ENCODE results near the gene STC2.
"Not testable (repeated sequence)": the region's sequence is repeated elsewhere in the genome, so short reads cannot be mapped to it uniquely, and the experiment has no call there.

STC2 gene

GRCh38 chr5:173327948-173328843, at the start of gene STC2:
Gene STC2 (minus strand): TSS chr5:173328414. CDS start chr5:173328193, 221 bp downstream.
- in situ Hi-C loops (cut with HindIII; ENCODE audit: low pct_ligation_motif_present, low pct_unique_long_range_greater_than_20kb, low sequenced_read_pairs) = no loop called here
- DNase-seq = peak; percentile 86

GRCh38 chr5:173371400-173371799, 43.2 kb upstream of the STC2 start:
- no peak for DNase-seq
- in situ Hi-C loops (cut with HindIII; ENCODE audit: low pct_ligation_motif_present, low pct_unique_long_range_greater_than_20kb, low sequenced_read_pairs) = no loop called here

- in situ Hi-C loops (cut with HindIII; ENCODE audit: low pct_ligation_motif_present, low pct_unique_long_range_greater_than_20kb, low sequenced_read_pairs) = not testable (repeated sequence)
Measured at GRCh38 chr5:173363406-173363805, 35.2 kb upstream of the STC2 start.

GRCh38 chr5:173355561-173355960, 27.3 kb upstream of the STC2 start:
- in situ Hi-C loops (cut with HindIII; ENCODE audit: low pct_ligation_motif_present, low pct_unique_long_range_greater_than_20kb, low sequenced_read_pairs) = no loop called here
- DNase-seq = no peak

More at GRCh38 chr5:173363406-173363805, 35.2 kb upstream of the STC2 start:
- DNase-seq = not testable (repeated sequence)

GRCh38 chr5:173354645-173355044, 26.4 kb upstream of the STC2 start:
- in situ Hi-C loops (cut with HindIII; ENCODE audit: low pct_ligation_motif_present, low pct_unique_long_range_greater_than_20kb, low sequenced_read_pairs) = no loop called here
- DNase-seq = no peak

- no peak for DNase-seq
- in situ Hi-C loops (cut with HindIII; ENCODE audit: low pct_ligation_motif_present, low pct_unique_long_range_greater_than_20kb, low sequenced_read_pairs) = no loop called here
Measured at GRCh38 chr5:173352366-173353349, 24.4 kb upstream of the STC2 start.

- in situ Hi-C loops (cut with HindIII; ENCODE audit: low pct_ligation_motif_present, low pct_unique_long_range_greater_than_20kb, low sequenced_read_pairs) = no loop called here
- no peak for DNase-seq
Measured at GRCh38 chr5:173342813-173343755, 14.9 kb upstream of the STC2 start.

- in situ Hi-C loops (cut with HindIII; ENCODE audit: low pct_ligation_motif_present, low pct_unique_long_range_greater_than_20kb, low sequenced_read_pairs) = no loop called here
- no peak for DNase-seq
Measured at GRCh38 chr5:173341961-173342430, 13.8 kb upstream of the STC2 start.

- no peak for DNase-seq
- in situ Hi-C loops (cut with HindIII; ENCODE audit: low pct_ligation_motif_present, low pct_unique_long_range_greater_than_20kb, low sequenced_read_pairs) = no loop called here
Measured at GRCh38 chr5:173340984-173341383, 12.8 kb upstream of the STC2 start.

GRCh38 chr5:173340451-173340850, 12.2 kb upstream of the STC2 start:
- in situ Hi-C loops (cut with HindIII; ENCODE audit: low pct_ligation_motif_present, low pct_unique_long_range_greater_than_20kb, low sequenced_read_pairs) = no loop called here
- DNase-seq = no peak

- no peak for DNase-seq
- in situ Hi-C loops (cut with HindIII; ENCODE audit: low pct_ligation_motif_present, low pct_unique_long_range_greater_than_20kb, low sequenced_read_pairs) = no loop called here
Measured at GRCh38 chr5:173339286-173339685, 11.1 kb upstream of the STC2 start.

GRCh38 chr5:173338380-173339015, 10.3 kb upstream of the STC2 start:
- no peak for DNase-seq
- in situ Hi-C loops (cut with HindIII; ENCODE audit: low pct_ligation_motif_present, low pct_unique_long_range_greater_than_20kb, low sequenced_read_pairs) = no loop called here

GRCh38 chr5:173334808-173335207, 6.6 kb upstream of the STC2 start:
- DNase-seq = no peak
- in situ Hi-C loops (cut with HindIII; ENCODE audit: low pct_ligation_motif_present, low pct_unique_long_range_greater_than_20kb, low sequenced_read_pairs) = no loop called here

GRCh38 chr5:173333925-173334661, 5.9 kb upstream of the STC2 start:
- in situ Hi-C loops (cut with HindIII; ENCODE audit: low pct_ligation_motif_present, low pct_unique_long_range_greater_than_20kb, low sequenced_read_pairs) = no loop called here
- no peak for DNase-seq

GRCh38 chr5:173331956-173332479, 3.8 kb upstream of the STC2 start:
- DNase-seq = peak; percentile 74
- in situ Hi-C loops (cut with HindIII; ENCODE audit: low pct_ligation_motif_present, low pct_unique_long_range_greater_than_20kb, low sequenced_read_pairs) = no loop called here

- in situ Hi-C loops (cut with HindIII; ENCODE audit: low pct_ligation_motif_present, low pct_unique_long_range_greater_than_20kb, low sequenced_read_pairs) = no loop called here
- no peak for DNase-seq
Measured at GRCh38 chr5:173331287-173331686, 3.1 kb upstream of the STC2 start.

Measured in ACHN (cell line).